Measurements from ENCODE around the gene LCE1F.
A peak's percentile ranks its signal among the peaks of the same experiment; 100 is the strongest.

Gene LCE1F

DNA sequence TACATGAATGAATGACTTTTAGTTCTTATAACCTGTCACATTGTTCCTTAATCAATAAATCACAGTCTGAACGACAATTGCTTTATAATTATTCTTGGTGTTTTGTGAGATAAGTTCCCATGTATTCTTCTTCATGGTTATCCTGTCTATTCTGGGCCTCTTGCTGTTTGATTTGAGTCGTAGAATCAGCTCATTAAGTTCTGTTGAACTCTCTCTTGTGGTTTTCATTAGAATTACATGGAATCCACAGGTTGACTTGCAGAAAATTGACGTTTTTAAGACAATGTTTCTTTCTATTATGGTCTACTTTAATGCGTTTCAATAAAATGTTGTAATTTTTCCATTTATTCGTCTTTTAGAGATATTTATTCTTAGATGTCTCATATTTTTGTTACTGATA is 48.4 kb downstream of the LCE1F start:
- Histone ChIP-seq H3K4me1 (ENCODE audit: insufficient read depth, poor library complexity, severe bottlenecking) (no peaks in the 10 kb centered on the region), H3K9me3 (ENCODE audit: severe bottlenecking) (no peaks in the 10 kb centered on the region), H3K27me3 (ENCODE audit: insufficient read depth, poor library complexity, severe bottlenecking) (no peaks in the 10 kb centered on the region), H3K36me3 (ENCODE audit: low read depth) (no peaks in the 10 kb centered on the region), H3K27ac (ENCODE audit: poor library complexity, severe bottlenecking) (no peak overlapping the region), H3K4me3 (ENCODE audit: severe bottlenecking) (no peak overlapping the region)
- ATAC-seq (ENCODE audit: low read depth) (no peak), DNase-seq (ENCODE audit: low spot score) (no peak)
- no peak for TF ChIP-seq CTCF (IDR thresholded peaks at IDR 0.05; ENCODE audit: poor library complexity, severe bottlenecking)

DNA sequence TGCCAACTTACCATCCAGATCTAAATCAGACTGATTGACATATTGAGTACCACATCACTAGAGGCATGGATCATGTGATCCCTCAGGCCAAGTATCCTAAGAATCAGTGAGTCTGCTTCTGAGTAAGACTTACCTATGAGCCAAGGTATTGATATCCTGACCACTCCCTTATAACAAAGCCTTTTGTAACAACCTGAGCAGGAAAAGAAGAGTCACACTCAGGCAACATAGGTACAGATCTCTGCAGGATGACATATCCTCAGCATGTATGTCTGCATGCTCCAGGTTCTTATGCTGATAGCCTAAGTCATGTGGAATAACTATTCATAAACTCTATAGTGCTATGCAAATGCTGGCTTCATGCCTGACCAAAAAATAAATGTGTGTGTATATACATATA is 50.0 kb downstream of the LCE1F start:
- no peak for TF ChIP-seq CTCF (IDR thresholded peaks at IDR 0.05; ENCODE audit: poor library complexity, severe bottlenecking)
- DNase-seq (ENCODE audit: low spot score) = no peak
- Histone ChIP-seq H3K9me3 (ENCODE audit: severe bottlenecking) (no peaks in the 10 kb centered on the region), H3K4me1 (ENCODE audit: insufficient read depth, poor library complexity, severe bottlenecking) (no peaks in the 10 kb centered on the region), H3K36me3 (ENCODE audit: low read depth) (no peaks in the 10 kb centered on the region), H3K27ac (ENCODE audit: poor library complexity, severe bottlenecking) (no peak overlapping the region), H3K4me3 (ENCODE audit: severe bottlenecking) (no peak overlapping the region), H3K27me3 (ENCODE audit: insufficient read depth, poor library complexity, severe bottlenecking) (no peaks in the 10 kb centered on the region)
- 0 out of 3 replicates have a peak, but pooled peaks have one; percentile 10 for ATAC-seq (ENCODE audit: low read depth)

Measured in RWPE2 (cell line).